ENCODE measurements around the gene JUND.

Gene JUND

DNA sequence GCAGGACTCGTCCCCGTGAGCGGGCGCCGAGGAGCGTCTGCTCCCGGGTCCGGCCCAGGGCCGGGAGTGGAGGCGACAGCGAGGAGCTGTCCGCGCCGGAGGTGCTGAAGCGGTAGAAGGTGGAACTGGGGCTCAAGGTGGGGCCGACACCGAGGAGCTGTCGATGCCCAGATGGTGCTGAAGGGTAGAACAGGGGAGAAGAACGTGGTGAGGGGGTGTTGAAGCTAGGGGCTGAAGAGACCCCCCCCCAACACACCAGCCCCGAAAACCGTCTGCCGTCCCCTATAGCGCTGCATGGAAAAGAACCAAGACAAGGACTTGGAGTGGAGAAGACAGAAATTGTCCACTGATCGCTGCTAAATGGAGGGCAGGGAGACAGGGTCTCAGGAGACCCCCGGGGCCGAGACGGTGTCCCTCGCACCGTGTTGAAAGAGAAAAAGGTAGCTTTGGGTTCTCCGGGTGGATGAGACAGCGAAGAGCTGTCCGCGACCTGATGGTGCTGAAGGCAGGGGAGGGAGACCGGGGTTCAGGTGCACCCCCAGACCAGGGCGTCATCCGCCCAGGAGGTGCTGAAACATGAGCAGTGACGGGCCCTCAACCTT lies 48.1 kb downstream of the JUND start:
- no peak for DNase-seq

DNA sequence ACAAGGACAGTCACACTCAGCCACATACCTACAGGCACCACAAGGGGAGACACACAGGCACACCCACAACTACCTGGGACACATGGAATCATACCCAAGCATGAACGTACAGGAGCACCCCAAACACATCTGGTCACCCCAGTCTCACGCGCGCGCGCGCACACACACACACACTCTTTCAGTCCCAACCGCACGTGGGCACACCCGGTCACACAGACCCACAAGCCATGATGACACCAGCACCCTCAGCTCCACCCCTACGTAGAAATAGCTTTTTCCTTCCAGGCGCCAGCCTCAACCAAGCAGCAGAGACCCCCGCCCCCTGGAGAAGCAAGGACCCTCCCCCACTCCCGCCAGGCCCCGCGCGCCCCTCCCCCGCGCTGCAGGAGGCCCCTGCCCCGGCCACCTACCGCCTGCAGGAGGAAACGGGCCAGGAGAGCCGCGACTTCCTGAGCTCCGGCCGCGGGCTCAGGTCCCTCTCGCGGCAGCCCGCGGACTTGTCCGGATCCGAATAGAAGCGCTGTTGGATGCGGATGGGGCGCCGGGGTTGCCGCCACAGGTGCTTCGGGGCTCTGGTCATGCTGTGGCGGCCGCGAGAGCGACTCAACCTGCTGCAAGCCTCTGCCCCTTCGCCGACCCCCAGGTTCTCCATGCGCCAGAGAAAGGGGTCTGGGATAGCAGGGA lies 48.7 kb downstream of the JUND start:
- no peak for DNase-seq

DNA sequence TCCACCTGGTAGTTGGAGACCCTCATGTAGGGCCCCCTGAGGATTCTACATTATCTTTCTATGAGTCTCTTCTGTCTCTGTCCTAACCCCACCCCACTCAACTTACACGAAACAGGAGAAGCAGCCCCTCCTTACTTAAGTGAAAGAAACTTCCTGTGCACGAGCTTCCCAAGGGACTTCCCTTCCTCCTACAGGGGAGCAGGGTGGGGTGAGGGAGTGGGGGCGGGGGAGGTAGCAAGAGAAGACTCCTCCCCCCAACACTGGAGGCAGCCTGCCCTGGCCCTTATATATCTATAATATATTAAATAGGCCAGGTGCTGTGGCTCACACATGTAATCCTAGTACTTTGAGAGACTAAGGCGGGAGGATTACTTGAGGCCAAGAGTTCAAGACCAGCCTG lies 49.6 kb downstream of the JUND start:
- no peak for DNase-seq

DNA sequence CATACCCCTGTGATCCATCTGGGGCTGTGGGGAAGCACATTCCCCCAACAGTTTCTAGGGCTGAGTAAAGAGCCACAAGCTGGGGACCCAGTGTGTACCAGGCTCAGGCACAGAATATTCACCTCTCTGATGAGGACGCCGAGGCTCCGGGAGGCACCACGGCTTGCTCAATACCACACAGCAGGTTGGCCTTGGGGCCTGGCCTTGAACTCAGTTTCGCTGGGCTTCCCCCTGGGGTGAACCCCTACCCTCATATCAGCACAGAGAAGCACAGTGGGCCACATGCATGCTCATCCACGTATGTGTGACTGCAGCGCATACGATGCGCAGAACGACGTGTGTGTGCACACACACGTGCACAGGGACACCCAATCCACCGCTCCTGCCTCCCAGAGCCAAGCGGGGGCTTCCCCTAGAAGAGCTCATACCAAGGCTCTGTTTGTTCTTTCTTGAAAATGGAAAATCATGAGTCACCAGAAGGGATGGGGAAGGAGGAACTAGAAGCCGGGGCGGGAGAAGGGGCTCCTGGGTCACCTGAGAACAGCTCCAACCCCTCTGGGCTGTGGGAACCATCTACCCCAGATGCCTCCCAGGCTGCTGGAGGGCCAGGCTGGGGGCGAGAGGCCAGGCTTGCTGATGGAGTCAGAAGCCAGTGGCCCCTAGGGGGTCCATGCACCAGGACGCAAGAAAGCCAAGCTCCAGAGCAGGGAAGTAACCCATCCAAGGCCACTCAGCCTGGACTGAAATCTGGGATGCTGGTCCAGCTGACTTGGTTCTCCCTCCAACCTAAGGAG lies 50.3 kb downstream of the JUND start:
- DNase-seq = no peak

DNA sequence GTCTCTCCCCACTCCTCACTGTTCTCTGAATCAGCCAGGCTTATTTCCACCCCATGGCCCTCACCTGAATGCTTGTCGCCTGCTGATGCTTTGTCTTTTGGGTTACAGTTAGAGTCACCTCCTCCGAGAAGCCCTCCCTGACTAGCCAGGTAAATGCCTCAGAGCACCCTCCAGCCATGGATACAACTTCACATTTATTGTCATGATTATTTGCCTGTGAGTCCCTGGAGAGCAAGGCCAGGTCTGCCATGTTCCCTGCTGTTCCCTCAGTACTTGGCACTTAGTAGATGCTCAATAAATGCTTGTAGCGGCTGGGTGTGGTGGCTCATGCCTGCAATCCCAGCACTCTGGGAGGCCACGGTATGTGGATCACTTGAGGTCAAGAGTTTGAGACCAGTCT lies 51.5 kb downstream of the JUND start:
- DNase-seq = no peak

Measured in amniotic stem cell (primary cell).